ENCODE data around the gene VAV2. TPM values are rescaled to one million over a fixed set of nuclear protein-coding genes. Genes with fewer than 3 reads are reported as not detected.

The VAV2 gene
- total RNA-seq, 2 experiments from 2014 or later, result 4.2 TPM

- no peak overlapping the region for H3K4me3 Mint-ChIP-seq
- H3K4me1 Mint-ChIP-seq, result no peaks in the 10 kb centered on the region
- H3K27ac Mint-ChIP-seq, result no peak overlapping the region
- no peaks in the 10 kb centered on the region for H3K27me3 Mint-ChIP-seq
- DNase-seq, result no peak
- H3K36me3 Mint-ChIP-seq, result no peaks in the 10 kb centered on the region
- H3K9me3 Mint-ChIP-seq, result no peaks in the 10 kb centered on the region
These were observed 10.0 kb downstream of the VAV2 start for GRCh38 chr9:133981958-133982681.

- DNase-seq, result no peak
- Mint-ChIP-seq H3K4me1 (no peaks in the 10 kb centered on the region), H3K9me3 (no peaks in the 10 kb centered on the region), H3K4me3 (no peak overlapping the region), H3K36me3 (no peaks in the 10 kb centered on the region), H3K27ac (no peak overlapping the region), H3K27me3 (no peaks in the 10 kb centered on the region)
These were observed 10.6 kb downstream of the VAV2 start for GRCh38 chr9:133981589-133981957.

- Mint-ChIP-seq H3K9me3 (no peaks in the 10 kb centered on the region), H3K27me3 (no peaks in the 10 kb centered on the region), H3K4me1 (no peaks in the 10 kb centered on the region), H3K27ac (no peak overlapping the region), H3K36me3 (no peaks in the 10 kb centered on the region), H3K4me3 (no peak overlapping the region)
- DNase-seq, result no peak
These were observed 11.1 kb downstream of the VAV2 start for GRCh38 chr9:133980864-133981588.

GRCh38 chr9:133979921-133980863 is 11.9 kb downstream of the VAV2 start:
- H3K9me3 Mint-ChIP-seq, result no peaks in the 10 kb centered on the region
- no peaks in the 10 kb centered on the region for H3K36me3 Mint-ChIP-seq
- no peak for DNase-seq
- no peak overlapping the region for H3K4me3 Mint-ChIP-seq
- H3K4me1 Mint-ChIP-seq, result no peaks in the 10 kb centered on the region
- H3K27ac Mint-ChIP-seq, result no peak overlapping the region
- H3K27me3 Mint-ChIP-seq, result no peaks in the 10 kb centered on the region

GRCh38 chr9:133979273-133979920 is 12.7 kb downstream of the VAV2 start:
- no peaks in the 10 kb centered on the region for H3K9me3 Mint-ChIP-seq
- H3K4me3 Mint-ChIP-seq, result no peak overlapping the region
- H3K36me3 Mint-ChIP-seq, result no peaks in the 10 kb centered on the region
- no peak for DNase-seq
- H3K27ac Mint-ChIP-seq, result no peak overlapping the region
- H3K27me3 Mint-ChIP-seq, result no peaks in the 10 kb centered on the region
- H3K4me1 Mint-ChIP-seq, result no peaks in the 10 kb centered on the region

GRCh38 chr9:133978899-133979272 is 13.2 kb downstream of the VAV2 start:
- Mint-ChIP-seq H3K4me3 (no peak overlapping the region), H3K4me1 (no peaks in the 10 kb centered on the region), H3K27ac (no peak overlapping the region), H3K36me3 (no peaks in the 10 kb centered on the region), H3K9me3 (no peaks in the 10 kb centered on the region), H3K27me3 (no peaks in the 10 kb centered on the region)
- no peak for DNase-seq

- H3K27me3 Mint-ChIP-seq, result no peaks in the 10 kb centered on the region
- no peak for DNase-seq
- H3K9me3 Mint-ChIP-seq, result no peaks in the 10 kb centered on the region
These were observed 13.8 kb downstream of the VAV2 start for GRCh38 chr9:133978226-133978898.

GRCh38 chr9:133977421-133978201 is 14.5 kb downstream of the VAV2 start:
- Mint-ChIP-seq H3K27me3 (no peaks in the 10 kb centered on the region), H3K36me3 (no peaks in the 10 kb centered on the region), H3K4me1 (no peaks in the 10 kb centered on the region), H3K27ac (no peak overlapping the region), H3K4me3 (no peak overlapping the region), H3K9me3 (no peaks in the 10 kb centered on the region)
- no peak for DNase-seq

More at GRCh38 chr9:133978226-133978898, 13.8 kb downstream of the VAV2 start:
- no peak overlapping the region for H3K27ac Mint-ChIP-seq
- H3K4me3 Mint-ChIP-seq, result no peak overlapping the region
- no peaks in the 10 kb centered on the region for H3K36me3 Mint-ChIP-seq
- no peaks in the 10 kb centered on the region for H3K4me1 Mint-ChIP-seq

- H3K36me3 Mint-ChIP-seq, result no peaks in the 10 kb centered on the region
- DNase-seq, result no peak
These were observed 15.2 kb downstream of the VAV2 start for GRCh38 chr9:133976887-133977286.

GRCh38 chr9:133976191-133976861 is 15.8 kb downstream of the VAV2 start:
- Mint-ChIP-seq H3K36me3 (no peaks in the 10 kb centered on the region), H3K9me3 (no peaks in the 10 kb centered on the region), H3K4me3 (no peak overlapping the region), H3K4me1 (no peaks in the 10 kb centered on the region), H3K27ac (no peak overlapping the region), H3K27me3 (no peaks in the 10 kb centered on the region)
- DNase-seq, result no peak

More at GRCh38 chr9:133976887-133977286, 15.2 kb downstream of the VAV2 start:
- no peaks in the 10 kb centered on the region for H3K4me1 Mint-ChIP-seq
- no peaks in the 10 kb centered on the region for H3K27me3 Mint-ChIP-seq
- no peak overlapping the region for H3K4me3 Mint-ChIP-seq
- H3K9me3 Mint-ChIP-seq, result no peaks in the 10 kb centered on the region
- H3K27ac Mint-ChIP-seq, result no peak overlapping the region

- H3K36me3 Mint-ChIP-seq, result no peaks in the 10 kb centered on the region
- H3K27ac Mint-ChIP-seq, result no peak overlapping the region
- H3K9me3 Mint-ChIP-seq, result no peaks in the 10 kb centered on the region
- no peaks in the 10 kb centered on the region for H3K27me3 Mint-ChIP-seq
- no peak overlapping the region for H3K4me3 Mint-ChIP-seq
- H3K4me1 Mint-ChIP-seq, result no peaks in the 10 kb centered on the region
- DNase-seq, result no peak
These were observed 16.6 kb downstream of the VAV2 start for GRCh38 chr9:133975511-133975910.

- Mint-ChIP-seq H3K9me3 (no peaks in the 10 kb centered on the region), H3K27ac (no peak overlapping the region), H3K4me3 (no peak overlapping the region), H3K27me3 (no peaks in the 10 kb centered on the region), H3K4me1 (no peaks in the 10 kb centered on the region), H3K36me3 (no peaks in the 10 kb centered on the region)
- DNase-seq, result no peak
These were observed 17.3 kb downstream of the VAV2 start for GRCh38 chr9:133974631-133975341.

All from activated naive CD8-positive, alpha-beta T cell treated with anti-CD3 and anti-CD28 coated beads for 36 hours (primary cell).